G401.6 (cell line): ENCODE measurements around the gene EEFSEC.

Source experiments
- FAIRE-seq: peaks from 2 replicates; lab custom pipeline; 2012; peaks lifted over from hg19 to GRCh38; lab: Jason Lieb, UNC

The EEFSEC gene

GRCh38 chr3:128369881-128370642, 216.8 kb downstream of the EEFSEC start:
- no peak for FAIRE-seq

- no peak for FAIRE-seq
Measured at GRCh38 chr3:128372281-128372680, 219.0 kb downstream of the EEFSEC start.

- FAIRE-seq, result no peak
Measured at GRCh38 chr3:128372707-128373533, 219.6 kb downstream of the EEFSEC start.

- FAIRE-seq, result no peak
Measured at GRCh38 chr3:128374746-128375445, 221.6 kb downstream of the EEFSEC start.

- FAIRE-seq, result no peak
Measured at GRCh38 chr3:128376516-128376915, 223.2 kb downstream of the EEFSEC start.

GRCh38 chr3:128378631-128379347, 225.5 kb downstream of the EEFSEC start:
- FAIRE-seq, result no peak

- FAIRE-seq, result no peak
Measured at GRCh38 chr3:128379367-128380160, 226.3 kb downstream of the EEFSEC start.

GRCh38 chr3:128380295-128380694, 227.0 kb downstream of the EEFSEC start:
- FAIRE-seq, result no peak

GRCh38 chr3:128380719-128381118, 227.4 kb downstream of the EEFSEC start:
- FAIRE-seq, result no peak

- FAIRE-seq, result no peak
Measured at GRCh38 chr3:128381609-128382008, 228.3 kb downstream of the EEFSEC start.

- no peak for FAIRE-seq
Measured at GRCh38 chr3:128382221-128382807, 229.0 kb downstream of the EEFSEC start.

- FAIRE-seq, result no peak
Measured at GRCh38 chr3:128383316-128384235, 230.3 kb downstream of the EEFSEC start.

- no peak for FAIRE-seq
Measured at GRCh38 chr3:128385080-128385832, 232.0 kb downstream of the EEFSEC start.

GRCh38 chr3:128388932-128389331, 235.7 kb downstream of the EEFSEC start:
- FAIRE-seq, result no peak

GRCh38 chr3:128390867-128391266, 237.6 kb downstream of the EEFSEC start:
- FAIRE-seq, result no peak

GRCh38 chr3:128392021-128392420, 238.7 kb downstream of the EEFSEC start:
- FAIRE-seq, result no peak

GRCh38 chr3:128392818-128393544, 239.7 kb downstream of the EEFSEC start:
- no peak for FAIRE-seq

GRCh38 chr3:128394033-128394432, 240.8 kb downstream of the EEFSEC start:
- no peak for FAIRE-seq
